HT-29 (cell line): ENCODE data around the gene CD52. TPM values are rescaled to one million over a fixed set of nuclear protein-coding genes. Genes with fewer than 3 reads are reported as not detected.
A peak's percentile ranks its signal among the peaks of the same experiment; 100 is the strongest.

ENCODE experiments used
- DNase-seq: peaks from one replicate; pipeline ENCODE4 v3.0.0-alpha.2; 2015; ENCODE audit warnings: low spot score
- total RNA-seq: library from RNA; depleted of rRNA; stranded (reverse); fragments of >200 nt; shearing (Covaris generic); gene quantifications from 2 replicates; pipeline ENCODE4 v1.2.3, GENCODE V29; 2014; rRNA removed

Gene CD52
- 1.5 and 2.1 TPM in 2 replicates for total RNA-seq

- DNase-seq = no peak
Observed at GRCh38 chr1:26317612-26318337, at the start of gene CD52. TSS of gene CD52 (plus strand) at chr1:26317958. CDS start at chr1:26318018, 60 bp downstream.

- DNase-seq = no peak
Observed at GRCh38 chr1:26268290-26269197, 49.2 kb upstream of the CD52 start.

- no peak for DNase-seq
Observed at GRCh38 chr1:26269198-26269550, 48.6 kb upstream of the CD52 start.

- DNase-seq = no peak
Observed at GRCh38 chr1:26274801-26275425, 42.8 kb upstream of the CD52 start.

- peak; percentile 97 for DNase-seq
Observed at GRCh38 chr1:26275580-26276431, 42.0 kb upstream of the CD52 start.

GRCh38 chr1:26276432-26276838, 41.3 kb upstream of the CD52 start:
- DNase-seq = no peak

- peak; percentile 56 for DNase-seq
Observed at GRCh38 chr1:26277261-26277661, 40.5 kb upstream of the CD52 start.

GRCh38 chr1:26277719-26278118, 40.0 kb upstream of the CD52 start:
- no peak for DNase-seq

GRCh38 chr1:26278303-26278702, 39.5 kb upstream of the CD52 start:
- DNase-seq = peak; percentile 85

- peak; percentile 75 for DNase-seq
Observed at GRCh38 chr1:26278724-26279455, 38.9 kb upstream of the CD52 start.

GRCh38 chr1:26279456-26280332, 38.1 kb upstream of the CD52 start, which contains the start of gene SH3BGRL3:
TSS of gene SH3BGRL3 (plus strand) at chr1:26280086. CDS start at chr1:26280156, 70 bp downstream.
- DNase-seq = peak; percentile 89

- DNase-seq = peak; percentile 19
Observed at GRCh38 chr1:26280333-26281042, 37.3 kb upstream of the CD52 start.

GRCh38 chr1:26281091-26281958, 36.4 kb upstream of the CD52 start:
- peak; percentile 19 for DNase-seq

GRCh38 chr1:26281971-26282370, 35.8 kb upstream of the CD52 start:
- DNase-seq = peak; percentile 32

GRCh38 chr1:26282401-26282918, 35.3 kb upstream of the CD52 start:
- peak; percentile 3 for DNase-seq

GRCh38 chr1:26283279-26283853, 34.4 kb upstream of the CD52 start:
- DNase-seq = no peak
